Activated CD4-positive, alpha-beta T cell treated with anti-CD3 and anti-CD28 coated beads, Interleukin-2, amount 10 ng/mL, durations not matched to agents 7 days and 5 days (primary cell): ENCODE data around the gene FAM90A1. TPM values are rescaled to one million over a fixed set of nuclear protein-coding genes. Genes with fewer than 3 reads are reported as not detected.
"Not testable (repeated sequence)": the region's sequence is repeated elsewhere in the genome, so short reads cannot be mapped to it uniquely, and the experiment has no call there.

Source experiments
- CTCF ChIA-PET: fragments of 350-600 bp; sonication (Branson Sonifier 250); formaldehyde crosslinking; loops from one replicate; lab custom pipeline; 2021; ENCODE audit warnings: antibody characterized with exemption; lab: Charles Lee
- POLR2A ChIA-PET: fragments of 350-600 bp; sonication (Branson Sonifier 250); formaldehyde crosslinking; loops from one replicate; lab custom pipeline; 2021; ENCODE audit warnings: antibody characterized with exemption; lab: Charles Lee
- DNase-seq: peaks from one replicate; pipeline ENCODE4 v3.0.0-alpha.2; 2020
- H3K27ac Mint-ChIP-seq: one replicate; pipeline ENCODE4 v1.8.0; 2021; ENCODE audit warnings: mild to moderate bottlenecking, moderate library complexity, mixed read lengths
- H3K27me3 Mint-ChIP-seq: one replicate; pipeline ENCODE4 v1.8.0; 2021; ENCODE audit warnings: mixed read lengths
- H3K36me3 Mint-ChIP-seq: one replicate; pipeline ENCODE4 v1.8.0; 2021; ENCODE audit warnings: low read depth, mixed read lengths
- H3K4me1 Mint-ChIP-seq: one replicate; pipeline ENCODE4 v1.8.0; 2021; ENCODE audit warnings: mixed read lengths
- H3K4me3 Mint-ChIP-seq: one replicate; pipeline ENCODE4 v1.8.0; 2021; ENCODE audit warnings: mild to moderate bottlenecking, moderate library complexity, mixed read lengths
- H3K9me3 Mint-ChIP-seq: one replicate; pipeline ENCODE4 v1.8.0; 2021; ENCODE audit warnings: mixed read lengths
- total RNA-seq, 2 experiments: library from RNA; stranded (reverse); gene quantifications; one replicate each; pipeline ENCODE4 v1.2.3, GENCODE V29; 2021

FAM90A1 gene, protein sequence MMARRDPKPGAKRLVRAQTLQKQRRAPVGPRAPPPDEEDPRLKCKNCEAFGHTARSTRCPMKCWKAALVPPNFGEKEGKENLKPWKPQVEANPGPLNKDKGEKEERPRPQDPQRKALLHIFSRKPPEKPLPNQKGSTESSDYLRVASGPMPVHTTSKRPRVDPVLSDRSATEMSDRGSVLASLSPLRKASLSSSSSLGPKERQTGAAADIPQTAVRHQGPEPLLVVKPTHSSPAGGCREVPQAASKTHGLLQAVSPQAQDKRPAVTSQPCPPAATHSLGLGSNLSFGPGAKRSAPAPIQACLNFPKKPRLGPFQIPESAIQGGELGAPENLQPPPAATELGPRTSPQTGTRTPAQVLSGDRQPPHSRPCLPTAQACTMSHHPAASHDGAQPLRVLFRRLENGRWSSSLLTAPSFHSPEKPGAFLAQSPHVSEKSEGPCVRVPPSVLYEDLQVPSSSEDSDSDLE
- total RNA-seq = under 1 TPM in 1 of 2 experiments, not detected in 1; 0.15 TPM

DNA sequence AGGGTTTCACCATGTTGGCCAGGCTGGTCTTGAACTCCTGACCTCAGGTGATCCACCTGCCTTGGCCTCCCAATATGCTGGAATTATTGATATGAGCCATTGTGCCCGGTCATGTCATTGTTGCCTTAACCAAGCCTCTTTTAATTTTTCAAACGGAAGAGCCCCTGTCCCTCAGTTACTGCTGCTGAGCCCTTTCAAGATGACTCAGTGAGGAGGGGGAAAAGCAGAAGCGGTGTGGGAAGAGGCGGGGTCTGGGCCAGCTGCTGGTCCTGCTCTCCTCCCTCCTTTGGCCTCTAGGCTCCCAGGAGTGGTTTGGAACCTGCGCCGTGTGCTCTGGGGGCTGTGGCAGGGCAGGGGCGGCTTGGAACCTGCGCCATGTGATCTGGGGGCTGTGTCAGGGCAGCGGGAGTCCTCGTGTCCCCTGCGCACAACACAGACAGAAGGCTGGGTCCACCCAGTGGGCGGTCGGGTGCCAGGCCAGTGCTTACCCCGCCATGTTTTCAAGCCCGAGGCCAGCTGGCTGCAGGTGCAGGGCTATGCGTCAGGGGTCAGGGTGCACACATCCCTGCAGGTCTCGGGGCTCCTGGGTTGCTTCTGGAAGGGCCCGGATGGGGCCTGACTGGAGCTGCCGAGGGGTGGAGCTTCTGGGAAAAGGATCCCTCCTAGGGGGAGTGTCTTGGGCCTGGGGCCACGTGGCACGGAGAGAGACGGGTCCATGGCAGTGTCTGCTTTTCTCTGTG lies at the start of gene FAM90A1:
TSS of gene FAM90A1 (minus strand) at position 627 of the 740 bp plus-strand sequence. CDS start 2,786 bp downstream, outside the sequence.
- H3K27me3 Mint-ChIP-seq, H3K36me3 Mint-ChIP-seq, DNase-seq, CTCF ChIA-PET, H3K9me3 Mint-ChIP-seq, POLR2A ChIA-PET: not testable (repeated sequence)
- Mint-ChIP-seq H3K27ac (peak within 1 kb of the TSS; percentile 15), H3K4me3 (peak within 1 kb of the TSS; percentile 51), H3K4me1 (peaks cover 13% of the 10 kb centered on the region)

DNA sequence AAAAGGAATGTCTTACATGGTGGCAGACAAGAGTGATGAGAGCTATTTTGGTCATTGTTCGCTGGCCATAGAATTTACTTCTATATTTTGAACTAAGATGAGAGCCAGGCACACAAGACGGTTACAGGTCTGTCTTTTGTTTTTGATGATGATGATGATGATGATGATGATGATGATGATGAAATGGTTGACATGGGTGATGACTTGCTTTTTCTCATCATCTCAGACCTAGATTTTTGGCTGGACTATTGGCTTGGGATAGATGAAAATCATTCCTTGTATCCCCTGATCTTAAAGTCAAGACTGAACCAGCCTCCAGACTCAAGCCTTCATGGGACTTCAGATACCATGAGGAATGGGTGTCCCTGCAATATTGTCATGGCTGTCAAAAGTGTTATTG lies 49.0 kb upstream of the FAM90A1 start:
- H3K27me3 Mint-ChIP-seq, POLR2A ChIA-PET, H3K27ac Mint-ChIP-seq, H3K9me3 Mint-ChIP-seq, H3K36me3 Mint-ChIP-seq, DNase-seq, H3K4me1 Mint-ChIP-seq, CTCF ChIA-PET, H3K4me3 Mint-ChIP-seq: not testable (repeated sequence)

DNA sequence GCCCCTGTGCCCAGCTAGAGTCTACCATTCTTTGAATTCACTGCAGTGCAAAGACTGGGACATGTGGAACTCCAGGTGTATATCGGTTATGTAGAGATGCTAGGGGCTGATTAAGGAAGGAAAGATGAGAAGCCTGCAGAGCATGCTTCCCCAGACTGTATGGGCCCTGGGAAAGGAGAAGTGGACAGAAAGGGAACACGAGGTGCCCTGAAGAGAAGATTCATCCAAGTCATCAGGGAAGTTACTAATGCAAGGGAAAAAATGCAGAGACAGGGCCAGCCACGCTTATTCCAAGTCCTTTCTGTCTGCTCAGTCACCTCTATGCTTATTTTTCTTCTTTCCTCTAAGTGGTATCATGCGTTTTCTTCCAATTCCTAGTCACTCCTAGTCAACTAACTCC lies 39.3 kb upstream of the FAM90A1 start:
- DNase-seq, H3K4me3 Mint-ChIP-seq, H3K9me3 Mint-ChIP-seq, CTCF ChIA-PET, H3K27ac Mint-ChIP-seq, H3K36me3 Mint-ChIP-seq, H3K4me1 Mint-ChIP-seq, POLR2A ChIA-PET, H3K27me3 Mint-ChIP-seq: not testable (repeated sequence)

DNA sequence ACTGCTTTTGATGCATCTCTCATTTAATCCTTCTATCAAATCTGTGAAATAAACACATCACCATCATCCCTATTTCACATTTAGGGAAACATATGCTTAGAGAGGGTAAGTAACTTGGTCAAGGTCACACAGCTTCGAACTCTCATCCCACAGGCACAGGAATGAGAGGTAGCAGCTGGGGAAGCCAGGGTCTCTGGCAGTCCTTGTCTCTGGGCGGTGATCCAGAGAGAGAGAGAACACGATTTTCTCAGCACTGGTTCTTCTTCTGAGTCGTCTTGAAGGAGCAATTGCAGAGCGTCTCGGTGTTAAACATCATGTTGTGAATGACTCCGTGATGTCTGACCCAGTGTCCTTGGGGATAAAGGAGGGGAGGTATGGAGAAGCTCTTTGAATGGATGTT lies 36.8 kb upstream of the FAM90A1 start:
- H3K36me3 Mint-ChIP-seq, POLR2A ChIA-PET, H3K9me3 Mint-ChIP-seq, H3K4me3 Mint-ChIP-seq, CTCF ChIA-PET, H3K27me3 Mint-ChIP-seq, H3K4me1 Mint-ChIP-seq, DNase-seq, H3K27ac Mint-ChIP-seq: not testable (repeated sequence)

DNA sequence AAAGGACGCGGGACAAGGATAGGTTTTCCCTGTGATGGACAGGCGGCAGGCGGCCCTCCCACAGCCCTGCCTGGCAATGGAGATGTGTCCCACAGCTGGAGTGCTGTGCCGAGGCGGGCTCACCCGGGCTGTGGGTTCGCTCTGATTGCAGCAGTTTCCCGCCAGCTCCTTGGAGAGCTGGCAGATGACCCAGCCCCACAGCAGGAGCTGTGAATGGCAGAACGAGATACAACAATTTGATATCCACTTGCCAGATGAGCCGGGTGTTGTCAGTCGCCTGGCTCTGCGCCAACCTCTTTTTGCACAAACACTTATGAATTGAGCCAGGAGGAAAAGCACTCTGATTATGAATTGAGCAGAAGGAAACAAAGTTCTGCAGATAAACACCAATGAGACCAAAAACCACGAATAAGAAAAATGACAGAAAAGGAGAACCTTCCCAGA lies 33.7 kb upstream of the FAM90A1 start:
- H3K27ac Mint-ChIP-seq, CTCF ChIA-PET, H3K4me3 Mint-ChIP-seq, H3K36me3 Mint-ChIP-seq, DNase-seq, H3K4me1 Mint-ChIP-seq, H3K9me3 Mint-ChIP-seq, H3K27me3 Mint-ChIP-seq, POLR2A ChIA-PET: not testable (repeated sequence)

DNA sequence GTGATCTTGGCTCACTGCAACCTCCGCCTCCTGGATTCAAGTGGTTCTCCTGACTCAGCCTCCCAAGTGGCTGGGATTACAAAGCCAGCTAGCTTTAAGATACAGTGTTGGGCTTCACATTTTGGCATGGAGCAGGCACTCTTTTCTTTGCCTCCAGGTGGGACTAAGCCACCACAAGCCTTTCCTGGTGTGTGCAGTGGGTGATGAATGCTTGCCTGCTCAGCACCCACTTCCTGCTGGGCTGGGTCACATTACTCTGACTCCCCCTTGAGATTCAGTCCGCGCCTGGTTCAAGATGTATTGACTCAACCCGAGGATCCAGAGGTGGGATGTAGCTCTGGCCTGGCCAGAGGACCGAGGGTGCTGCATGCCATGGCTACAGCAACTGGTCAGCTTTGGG lies 28.9 kb upstream of the FAM90A1 start:
- POLR2A ChIA-PET, H3K4me1 Mint-ChIP-seq, H3K36me3 Mint-ChIP-seq, CTCF ChIA-PET, H3K4me3 Mint-ChIP-seq, H3K27me3 Mint-ChIP-seq, H3K9me3 Mint-ChIP-seq, DNase-seq: not testable (repeated sequence)
- H3K27ac Mint-ChIP-seq = peak overlapping the region; percentile 66

DNA sequence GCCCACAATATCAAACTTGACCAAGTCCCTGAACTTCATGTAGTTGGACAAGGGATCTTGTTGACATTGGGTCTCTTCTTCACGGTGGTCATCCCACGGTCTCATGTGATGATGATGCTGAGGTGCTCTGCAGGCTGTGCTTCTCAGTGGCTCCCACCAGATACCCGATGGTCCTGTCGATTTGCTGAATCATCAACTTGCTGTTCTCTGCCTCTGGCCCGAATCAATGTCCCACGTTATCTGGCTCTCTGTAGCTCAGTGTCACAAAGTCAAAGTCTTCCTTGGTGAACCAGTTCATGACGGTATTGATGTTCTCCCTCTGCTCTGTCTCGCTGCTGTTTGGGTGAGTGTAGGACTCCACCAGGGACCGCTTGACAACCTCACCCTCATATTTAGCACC lies 27.3 kb upstream of the FAM90A1 start:
- H3K9me3 Mint-ChIP-seq, H3K27me3 Mint-ChIP-seq, POLR2A ChIA-PET, CTCF ChIA-PET, H3K36me3 Mint-ChIP-seq, H3K27ac Mint-ChIP-seq, DNase-seq, H3K4me3 Mint-ChIP-seq, H3K4me1 Mint-ChIP-seq: not testable (repeated sequence)

DNA sequence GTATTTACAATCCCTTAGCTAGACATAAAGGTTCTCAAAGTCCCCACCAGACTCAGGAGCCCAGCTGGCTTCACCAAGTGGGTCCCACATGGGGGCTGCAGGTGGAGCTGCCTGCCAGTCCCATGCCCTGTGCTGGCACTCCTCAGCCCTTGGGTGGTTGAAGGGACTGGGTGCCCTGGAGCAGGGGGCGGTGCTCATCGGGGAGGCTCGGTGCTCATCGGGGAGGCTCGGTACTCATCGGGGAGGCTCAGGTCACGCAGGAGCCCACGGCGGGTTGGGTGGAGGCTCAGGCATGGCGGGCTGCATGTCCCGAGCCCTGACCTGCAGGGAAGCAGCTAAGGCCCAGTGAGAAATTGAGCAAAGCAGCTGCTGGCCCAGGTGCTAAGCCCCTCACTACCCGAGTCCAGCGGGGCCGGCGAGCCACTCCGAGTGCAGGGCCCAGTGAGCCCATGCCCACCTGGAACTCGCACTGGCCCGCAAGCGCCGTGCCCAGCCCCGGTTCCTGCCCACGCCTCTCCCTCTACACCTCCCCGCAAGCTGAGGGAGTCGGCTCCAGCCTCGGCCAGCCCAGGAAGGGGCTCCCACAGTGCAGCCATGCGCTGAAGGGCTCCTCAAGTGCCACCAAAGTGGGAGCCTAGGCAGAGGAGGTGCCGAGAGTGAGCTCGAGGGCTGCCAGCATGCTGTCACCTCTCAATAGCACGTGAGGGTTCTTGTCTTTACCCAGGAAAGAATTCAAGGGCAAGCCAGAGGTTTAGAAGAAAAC lies 24.8 kb upstream of the FAM90A1 start:
- H3K27me3 Mint-ChIP-seq, H3K4me3 Mint-ChIP-seq, DNase-seq, CTCF ChIA-PET, POLR2A ChIA-PET, H3K9me3 Mint-ChIP-seq, H3K27ac Mint-ChIP-seq, H3K36me3 Mint-ChIP-seq, H3K4me1 Mint-ChIP-seq: not testable (repeated sequence)

DNA sequence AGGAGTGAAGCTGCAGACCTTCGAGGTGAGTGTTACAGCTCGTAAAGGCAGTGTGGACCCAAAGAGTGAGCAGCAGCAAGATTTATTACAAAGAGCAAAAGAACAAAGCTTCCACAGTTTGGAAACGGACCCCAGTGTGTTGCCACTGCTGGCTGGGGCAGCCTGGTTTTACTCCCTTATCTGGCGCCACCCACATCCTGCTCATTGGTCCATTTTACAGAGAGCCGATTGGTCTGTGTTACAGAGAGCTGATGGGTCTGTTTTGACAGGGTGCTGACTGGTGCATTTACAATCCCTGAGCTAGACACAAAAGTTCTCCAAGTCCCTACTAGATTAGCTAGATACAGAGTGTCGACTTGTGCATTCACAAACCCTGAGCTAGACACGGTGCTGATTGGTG lies 24.2 kb upstream of the FAM90A1 start:
- DNase-seq, CTCF ChIA-PET, H3K4me1 Mint-ChIP-seq, H3K9me3 Mint-ChIP-seq, H3K36me3 Mint-ChIP-seq, H3K27ac Mint-ChIP-seq, H3K27me3 Mint-ChIP-seq, H3K4me3 Mint-ChIP-seq, POLR2A ChIA-PET: not testable (repeated sequence)

DNA sequence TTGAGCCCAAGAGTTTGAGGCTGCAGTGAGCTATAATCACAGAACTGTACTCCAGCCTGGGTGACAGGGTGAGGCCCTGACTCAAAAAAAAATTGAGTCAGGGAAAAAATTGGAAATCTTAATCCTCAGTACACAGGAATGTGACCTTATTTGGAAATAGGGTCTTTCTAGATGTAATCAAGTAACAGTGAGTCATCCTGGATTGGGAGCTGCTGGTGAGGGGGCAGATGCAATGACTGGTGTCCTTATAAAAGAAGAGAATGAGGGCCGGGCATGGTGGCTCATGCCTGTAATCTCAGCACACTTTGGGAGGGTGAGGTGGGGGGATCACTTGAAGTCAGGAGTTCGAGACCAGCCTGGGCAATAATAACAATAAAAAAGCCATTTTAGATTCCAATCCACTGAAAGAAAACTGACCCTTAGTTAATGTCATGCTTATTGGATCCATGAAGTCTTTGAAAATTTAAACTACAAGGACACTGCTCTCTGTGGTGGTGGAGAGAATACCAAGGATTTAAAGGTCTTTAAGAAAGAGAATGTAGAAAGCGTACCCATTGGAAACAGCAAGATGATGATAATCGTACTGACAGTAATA lies 19.6 kb upstream of the FAM90A1 start:
- POLR2A ChIA-PET, H3K27me3 Mint-ChIP-seq, DNase-seq, H3K27ac Mint-ChIP-seq, H3K4me1 Mint-ChIP-seq, H3K36me3 Mint-ChIP-seq, H3K9me3 Mint-ChIP-seq, H3K4me3 Mint-ChIP-seq: not testable (repeated sequence)
- CTCF ChIA-PET = interaction anchor here (0.6 kb wide), 1 partner anchor 45 kb away, joined by 3 read pairs; no protein-coding TSS in a partner anchor

DNA sequence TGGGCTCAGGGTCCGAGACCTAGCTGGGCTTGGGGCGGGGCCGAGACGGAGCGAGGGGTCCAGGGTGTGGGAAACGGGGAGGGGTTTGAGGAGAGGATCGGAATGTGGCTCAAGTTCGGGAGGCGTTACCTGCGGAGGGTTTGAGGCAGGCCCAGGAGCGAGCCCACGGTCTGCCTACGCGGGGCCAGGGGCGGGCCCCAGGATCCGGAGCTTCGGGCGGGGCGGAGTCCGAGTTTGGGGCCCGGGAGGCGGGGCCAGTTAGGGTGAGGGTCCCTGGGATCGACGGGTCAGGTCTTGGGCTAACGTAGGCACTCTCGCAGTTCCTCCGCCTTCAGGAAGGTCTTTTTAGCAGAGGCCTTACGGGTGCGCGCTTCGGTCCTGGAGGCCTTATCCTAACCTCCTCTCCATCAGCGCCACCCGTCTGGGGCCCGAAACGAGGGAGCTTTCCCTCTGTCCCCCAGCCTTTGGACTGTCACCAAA lies 16.3 kb upstream of the FAM90A1 start:
- H3K4me1 Mint-ChIP-seq = peaks cover 17% of the 10 kb centered on the region
- H3K27ac Mint-ChIP-seq = peak overlapping the region; percentile 99
- H3K9me3 Mint-ChIP-seq, H3K27me3 Mint-ChIP-seq, H3K36me3 Mint-ChIP-seq, POLR2A ChIA-PET, DNase-seq, CTCF ChIA-PET: not testable (repeated sequence)
- H3K4me3 Mint-ChIP-seq = peak overlapping the region; percentile 95

DNA sequence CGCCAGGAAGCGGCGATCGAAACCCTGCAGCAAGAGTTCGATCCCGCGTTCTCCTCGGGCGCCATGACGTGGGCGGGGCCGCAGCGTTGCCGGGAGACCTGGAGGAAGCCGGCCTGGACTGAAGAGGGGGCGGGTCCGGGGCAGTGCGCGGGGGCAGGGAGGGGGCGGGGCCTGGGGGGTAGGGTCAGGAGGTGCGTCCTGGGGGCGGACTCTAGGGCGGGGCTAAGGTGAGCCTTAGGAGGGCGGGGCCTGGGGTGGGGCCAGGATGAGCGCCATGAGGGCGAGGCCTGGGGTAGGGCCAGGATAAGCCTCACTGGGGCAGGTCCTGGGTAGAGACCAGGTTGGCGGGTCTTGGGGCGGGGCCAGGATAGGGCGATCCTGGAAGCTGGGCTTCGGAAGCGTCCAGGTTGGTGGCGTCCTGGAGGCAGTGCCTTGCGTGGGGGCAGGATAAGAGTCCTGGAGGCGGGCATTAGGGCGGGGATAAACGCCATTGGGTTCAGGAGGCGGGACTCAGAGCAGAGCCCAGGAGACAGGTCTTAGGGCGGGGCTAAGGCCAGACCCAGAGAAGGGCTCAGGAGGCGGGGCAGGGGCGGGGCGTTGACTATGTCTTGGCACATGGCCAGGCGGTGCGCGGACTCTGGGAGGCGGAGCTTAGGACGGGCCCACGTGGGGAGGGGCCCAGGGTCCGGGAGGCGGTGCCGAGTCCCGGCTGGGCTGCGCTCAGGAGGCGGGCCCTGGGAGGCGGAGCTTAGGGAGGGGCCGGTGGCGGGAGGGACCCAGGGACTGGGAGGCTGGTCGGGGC lies 15.7 kb upstream of the FAM90A1 start:
- H3K27ac Mint-ChIP-seq = peak overlapping the region; percentile 99
- peak overlapping the region; percentile 95 for H3K4me3 Mint-ChIP-seq
- DNase-seq = peak; percentile 99
- POLR2A ChIA-PET, H3K36me3 Mint-ChIP-seq, H3K9me3 Mint-ChIP-seq, CTCF ChIA-PET, H3K27me3 Mint-ChIP-seq: not testable (repeated sequence)
- H3K4me1 Mint-ChIP-seq = peaks cover 17% of the 10 kb centered on the region
